HG03442 (cell line): Measurements from ENCODE around the gene MRPL22.
"Not testable (repeated sequence)": the region's sequence is repeated elsewhere in the genome, so short reads cannot be mapped to it uniquely, and the experiment has no call there.

Experiments
- ATAC-seq: cut with Tn5 transposase; IDR thresholded peaks from one replicate; pipeline ENCODE4 v1.9.1; 2021; ENCODE audit warnings: mild to moderate bottlenecking, moderate library complexity; ENCODE audit not compliant: unreplicated experiment

MRPL22 gene

DNA sequence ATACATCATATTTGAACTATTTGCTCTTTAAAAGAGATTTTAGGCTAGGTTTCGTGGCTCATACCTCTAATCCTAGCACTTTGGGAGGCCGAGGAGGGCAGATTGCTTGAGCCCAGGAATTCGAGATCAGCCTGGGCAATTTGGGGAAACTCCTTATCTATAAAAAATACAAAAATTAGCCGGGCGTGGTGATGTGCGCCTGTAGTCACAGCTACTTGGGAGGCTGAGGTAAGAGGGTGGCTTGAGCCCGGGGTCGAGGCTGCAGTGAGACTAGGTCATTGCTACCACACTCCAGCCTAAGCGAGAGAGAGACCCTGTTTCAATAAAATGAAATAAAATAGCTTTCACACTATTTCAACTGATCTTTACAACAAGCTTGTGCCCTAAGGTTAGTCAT lies 500 bp upstream of the MRPL22 start:
- ATAC-seq = no peak

DNA sequence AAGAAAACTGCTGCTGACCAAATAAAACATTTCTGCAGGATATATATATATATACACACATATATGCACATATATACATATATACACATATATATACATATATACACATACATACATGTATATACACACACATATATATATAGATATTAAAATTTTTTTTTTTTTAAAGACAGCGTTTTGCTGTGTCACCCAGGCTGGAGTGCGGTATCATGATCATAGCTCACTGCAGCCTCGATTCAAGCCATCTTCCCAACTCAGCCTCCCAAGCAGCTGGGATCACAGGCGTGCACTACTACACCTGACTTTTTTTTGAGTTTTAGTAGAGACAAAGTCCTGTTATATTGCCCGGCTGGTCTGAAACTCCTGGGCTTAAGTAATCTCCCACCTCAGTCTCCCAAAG lies 2.7 kb downstream of the MRPL22 start:
- no peak for ATAC-seq

DNA sequence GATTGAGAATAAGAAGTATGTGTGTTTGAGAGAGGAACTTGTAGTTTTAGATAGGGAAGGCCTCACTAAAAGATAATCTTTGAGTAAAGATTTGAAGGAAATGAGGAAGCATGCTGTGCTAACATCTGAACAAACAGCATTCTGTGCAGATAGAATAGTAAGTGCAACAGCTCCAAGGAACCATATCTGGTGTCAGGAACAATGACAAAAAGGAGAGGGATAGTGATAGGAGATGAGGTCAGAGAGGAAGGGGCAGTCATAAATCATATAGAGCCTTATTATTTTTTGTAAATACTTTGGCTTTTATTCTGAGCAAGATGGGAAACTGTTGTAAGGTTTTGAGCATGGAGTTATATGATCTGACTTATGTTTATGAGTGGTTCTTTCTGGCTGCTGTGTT lies 3.8 kb downstream of the MRPL22 start:
- no peak for ATAC-seq

DNA sequence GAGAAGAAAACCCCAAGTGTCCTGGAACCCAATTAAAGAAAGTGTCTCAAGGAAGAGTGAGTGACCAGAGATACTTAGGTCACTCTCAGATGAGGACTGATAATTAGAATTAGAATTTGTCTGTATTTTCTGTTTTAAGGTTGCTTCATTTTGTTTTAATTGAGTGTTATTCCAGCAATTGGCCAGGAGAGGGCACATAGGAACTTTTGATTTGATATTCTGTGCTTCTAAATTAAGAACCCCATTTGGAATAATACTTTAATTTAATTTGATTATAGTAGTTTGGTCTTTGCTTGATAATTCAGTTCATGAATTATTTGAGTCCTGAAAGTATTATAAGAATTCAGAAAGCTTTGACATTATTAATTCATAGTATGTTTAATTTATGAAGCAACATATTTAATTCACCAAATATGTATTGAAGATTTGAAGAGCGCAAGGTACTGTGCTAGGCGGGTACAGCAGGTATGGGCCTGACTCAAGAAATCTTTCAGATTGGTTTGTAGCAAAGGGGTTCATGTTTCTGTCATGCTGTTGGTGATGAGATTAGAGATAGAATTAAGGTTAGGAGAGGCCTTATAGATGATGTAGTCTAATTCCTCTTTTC lies 4.9 kb downstream of the MRPL22 start:
- no peak for ATAC-seq

DNA sequence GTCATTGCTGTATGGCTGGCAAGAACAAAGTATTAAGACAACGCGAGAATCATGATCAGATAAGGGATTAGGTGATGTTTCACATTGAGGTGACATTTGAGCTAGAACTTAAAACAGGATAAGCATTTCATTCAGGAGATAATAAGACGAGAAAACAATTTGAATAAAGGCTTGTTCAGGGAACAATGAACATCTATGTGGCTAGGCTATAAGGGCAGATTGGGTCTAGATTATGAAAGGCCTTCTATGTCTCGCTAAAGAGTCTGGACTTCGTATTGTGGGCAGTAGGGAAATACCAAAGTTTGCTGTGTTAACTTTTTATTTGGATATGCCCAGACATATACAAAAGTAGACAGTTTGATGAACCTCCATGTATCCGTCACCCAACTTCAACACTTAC lies 6.9 kb downstream of the MRPL22 start:
- no peak for ATAC-seq

DNA sequence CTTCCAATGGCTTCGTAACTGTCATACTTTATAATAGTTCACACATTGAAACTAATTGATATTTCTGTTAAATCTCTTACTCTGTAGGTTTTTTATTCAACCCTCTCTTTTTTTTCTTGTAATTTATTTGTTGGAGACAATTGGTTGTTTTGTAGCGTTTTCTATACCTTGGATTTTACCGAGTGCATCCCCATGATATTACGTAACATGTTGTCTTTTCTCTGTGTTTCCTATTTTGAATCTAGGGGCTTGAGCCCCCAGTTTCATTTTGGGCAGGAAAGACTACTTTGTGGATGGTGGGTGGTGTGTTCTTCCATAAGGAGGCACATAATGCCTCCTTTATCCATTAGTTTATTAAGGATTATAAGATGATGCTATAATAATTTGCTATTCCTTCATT lies 7.4 kb downstream of the MRPL22 start:
- ATAC-seq = no peak

DNA sequence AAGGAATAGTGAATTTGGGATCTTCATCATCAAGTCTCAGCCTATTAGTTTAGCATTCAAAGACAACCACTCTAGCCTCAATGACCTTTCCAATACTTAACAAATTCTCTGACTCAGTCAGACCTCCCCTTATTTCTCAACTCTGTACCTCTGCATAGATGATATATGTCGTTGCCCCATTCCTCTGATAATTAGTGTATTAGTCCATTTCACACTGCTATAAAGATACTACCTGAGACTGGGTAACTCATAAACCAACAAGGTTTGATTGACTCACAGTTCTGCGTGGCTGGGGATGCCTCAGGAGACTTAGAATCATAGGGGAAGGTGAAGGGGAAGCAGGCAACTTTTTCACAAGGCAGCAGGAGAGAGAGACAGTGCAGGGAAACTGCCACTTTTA lies 8.9 kb downstream of the MRPL22 start:
- ATAC-seq = no peak

DNA sequence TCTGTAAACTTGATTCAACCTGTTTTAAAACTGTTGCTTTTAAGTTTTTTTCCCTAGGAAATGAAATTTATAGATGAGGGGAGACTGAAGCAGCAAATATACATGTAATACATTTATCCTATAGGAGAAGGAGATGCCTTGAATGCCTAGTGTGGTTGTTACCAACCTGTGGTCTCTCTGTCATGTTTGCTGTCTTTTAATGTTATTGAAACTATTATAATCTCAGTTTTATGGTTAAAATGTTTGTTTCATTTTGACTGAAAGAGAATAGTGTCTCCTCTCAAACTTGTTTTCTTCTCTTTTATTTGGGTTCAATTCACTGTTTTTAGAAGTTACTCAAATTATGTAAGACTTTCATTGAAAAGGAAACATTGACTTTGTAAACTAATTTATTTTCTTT lies 15.8 kb downstream of the MRPL22 start:
- no peak for ATAC-seq

DNA sequence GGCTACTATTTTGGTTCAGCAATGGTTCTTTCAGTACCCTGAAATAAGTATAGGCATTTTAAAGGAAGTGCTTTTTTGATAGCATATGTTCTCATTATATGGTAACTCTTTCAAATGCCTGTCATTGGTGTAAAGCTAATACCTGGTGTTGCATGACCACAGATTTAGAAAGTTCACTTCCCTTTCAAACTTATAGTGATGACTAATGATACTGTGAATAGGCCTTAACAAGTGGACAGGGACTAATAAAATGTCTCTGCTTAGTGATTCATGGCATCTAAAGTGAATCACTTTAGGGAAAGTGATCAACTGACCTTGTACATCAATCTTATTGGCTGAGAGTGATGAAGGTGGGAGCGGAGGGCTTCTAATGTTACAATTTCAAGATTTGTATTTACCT lies 21.6 kb downstream of the MRPL22 start:
- ATAC-seq = peak; percentile 96

DNA sequence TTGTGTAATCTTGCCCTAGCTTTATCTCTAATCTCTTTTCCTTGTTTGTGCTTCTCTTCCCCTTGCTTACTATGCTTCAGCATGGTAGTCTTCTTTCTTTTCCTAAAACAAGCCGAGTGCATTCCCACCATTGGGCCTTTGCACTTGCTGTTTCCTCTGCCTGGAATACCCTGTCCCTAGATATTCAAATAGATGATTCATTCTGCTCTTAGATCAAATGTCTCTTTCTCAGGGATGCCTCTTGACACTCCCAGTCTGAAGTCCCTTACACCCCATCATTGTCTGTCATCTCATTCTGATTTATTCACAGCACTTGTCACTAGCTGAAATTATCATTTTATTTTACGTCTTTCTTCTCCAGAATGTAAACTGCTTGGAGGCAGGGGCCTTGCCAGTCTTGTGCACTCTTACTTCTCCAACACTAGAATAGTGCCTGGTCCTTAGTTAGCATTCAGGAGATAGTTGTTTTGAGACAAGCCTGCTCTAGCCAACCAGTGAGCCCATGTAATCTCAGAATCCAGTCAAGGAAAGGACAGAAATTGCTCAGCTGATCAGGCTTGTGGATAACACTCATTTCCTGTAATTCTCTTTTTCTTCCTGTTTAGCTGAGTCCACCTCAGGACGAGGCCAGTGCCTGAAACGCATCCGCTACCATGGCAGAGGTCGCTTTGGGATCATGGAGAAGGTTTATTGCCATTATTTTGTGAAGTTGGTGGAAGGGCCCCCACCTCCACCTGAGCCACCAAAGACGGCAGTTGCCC lies 25.4 kb downstream of the MRPL22 start:
- ATAC-seq = no peak

DNA sequence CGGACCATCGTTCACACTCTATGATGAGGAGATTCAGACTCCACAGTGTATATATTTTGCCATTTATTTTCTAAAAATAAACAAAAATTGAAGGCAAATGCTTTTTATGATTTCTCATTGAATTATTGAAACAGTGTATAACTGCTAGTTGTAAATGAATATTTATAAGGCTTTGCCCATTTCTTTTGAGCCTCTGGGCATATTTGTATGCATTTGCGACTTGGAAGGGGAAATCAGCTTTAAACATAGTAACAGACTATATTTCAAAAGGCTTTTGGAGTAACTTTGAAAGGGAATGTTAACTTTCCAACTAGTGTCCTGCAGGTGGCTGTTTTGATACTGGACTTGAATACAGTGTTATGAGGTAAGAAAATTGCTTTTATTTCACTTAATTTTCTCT lies 26.0 kb downstream of the MRPL22 start:
- ATAC-seq = no peak

DNA sequence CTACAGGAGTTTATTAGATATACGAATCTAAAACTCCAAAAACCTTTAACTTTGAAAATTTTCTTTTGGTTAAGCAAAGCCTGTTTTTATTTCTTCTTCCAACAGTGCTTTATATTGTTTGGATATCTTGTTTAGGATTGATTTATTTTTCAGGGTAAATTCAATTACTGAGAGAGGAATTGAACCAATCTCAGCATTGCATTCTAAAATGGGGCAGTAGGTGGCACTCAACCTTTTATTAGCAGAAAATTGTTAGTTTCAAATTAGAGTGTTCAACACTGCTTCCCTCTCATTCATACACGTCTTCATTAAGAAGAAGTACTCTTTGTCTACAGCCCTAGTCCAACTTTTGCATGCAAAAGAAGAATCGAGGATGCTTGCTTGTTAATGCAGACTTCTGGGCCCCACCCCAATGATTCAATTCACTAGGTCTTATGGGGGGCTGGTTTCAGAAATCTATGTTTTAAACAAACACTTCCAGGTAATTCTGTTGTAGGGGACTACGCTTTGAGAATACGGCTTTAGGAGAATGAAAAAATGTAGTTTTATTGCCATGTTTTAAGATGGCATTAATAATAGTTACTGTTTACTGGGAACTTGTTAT lies 26.6 kb downstream of the MRPL22 start:
- no peak for ATAC-seq

DNA sequence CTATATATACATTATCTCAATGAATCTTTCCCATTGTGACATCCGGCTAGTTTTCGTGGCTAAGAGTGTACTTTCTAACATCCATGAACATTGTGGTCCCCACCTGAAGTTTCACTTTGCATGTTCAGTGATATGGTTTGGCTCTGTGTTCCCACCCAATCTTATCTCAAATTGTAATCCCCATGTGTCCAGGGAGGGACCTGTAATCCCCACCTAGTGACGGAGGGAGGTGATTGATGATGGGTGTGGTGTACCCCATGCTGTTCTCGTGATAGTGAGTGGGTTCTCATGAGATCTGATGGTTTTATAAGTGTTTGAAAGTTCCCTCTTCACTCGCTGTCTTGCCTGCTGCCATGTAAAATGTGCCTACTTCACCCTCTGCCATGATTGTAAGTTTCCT lies 28.1 kb downstream of the MRPL22 start:
- no peak for ATAC-seq

DNA sequence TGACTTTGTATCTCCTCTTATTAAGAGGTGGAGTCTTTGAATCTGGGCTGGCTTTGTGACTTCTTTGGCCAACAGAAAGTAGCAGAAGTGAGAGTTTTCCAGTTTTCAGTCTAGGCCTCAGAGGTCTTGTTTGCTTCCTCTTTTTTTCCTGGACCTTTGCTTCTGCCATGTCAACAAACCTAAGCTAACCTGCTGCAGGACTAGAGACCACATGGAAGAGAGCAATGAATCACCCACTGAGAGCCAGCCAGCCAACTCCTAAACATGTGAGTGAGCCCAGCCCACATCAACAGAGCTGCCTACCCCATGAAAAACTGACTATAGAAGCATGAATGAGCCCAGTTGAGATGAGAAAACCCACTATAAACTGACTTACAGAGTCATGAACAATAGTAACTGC lies 29.9 kb downstream of the MRPL22 start:
- ATAC-seq = no peak

DNA sequence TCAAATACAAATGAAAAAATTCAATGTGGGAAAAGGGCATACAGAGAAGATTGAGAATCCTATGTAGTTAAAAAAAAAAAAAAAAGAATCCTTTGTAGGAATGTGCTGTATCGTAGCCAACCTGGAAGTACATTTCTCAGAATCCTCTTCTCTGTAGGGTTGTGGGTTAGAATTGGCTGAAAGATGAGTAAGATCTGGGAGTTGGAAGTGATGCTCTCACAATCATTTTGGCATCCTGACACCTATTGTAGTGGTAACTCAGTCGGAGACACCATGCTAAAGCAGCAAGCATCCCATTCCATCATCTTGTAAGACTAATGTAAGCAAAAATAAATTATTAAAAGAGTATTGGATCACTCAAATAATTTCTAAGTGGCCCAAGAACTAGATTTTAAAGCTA lies 30.6 kb downstream of the MRPL22 start:
- ATAC-seq = no peak

DNA sequence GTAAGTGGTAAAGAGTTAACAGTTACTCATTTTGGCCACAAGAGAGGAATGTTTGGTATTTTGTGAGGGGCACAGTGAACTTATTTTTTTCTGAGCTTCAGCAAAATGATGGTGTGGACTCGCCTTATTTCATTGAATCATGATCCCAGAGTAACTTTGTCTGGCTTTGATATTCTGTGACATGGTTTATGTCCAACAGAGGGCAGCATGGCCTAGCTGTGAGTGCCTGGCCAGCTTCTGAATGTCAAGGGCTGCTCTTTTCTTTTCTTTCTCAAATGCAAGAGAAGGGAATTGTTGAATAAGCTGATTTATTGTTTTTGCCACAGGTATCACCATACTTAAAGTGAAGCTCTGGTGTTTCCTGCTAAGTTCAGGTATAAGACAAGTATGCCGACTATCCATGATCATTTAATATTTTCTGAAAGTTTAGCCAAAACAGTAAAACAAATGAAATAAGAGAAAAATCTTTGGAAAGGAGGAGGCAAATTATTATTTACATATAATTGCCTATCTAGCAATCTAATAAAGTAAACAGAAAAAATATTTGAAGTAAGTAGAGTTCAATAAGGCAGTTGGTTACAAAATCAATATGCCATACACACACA lies 31.7 kb downstream of the MRPL22 start:
- ATAC-seq = no peak

DNA sequence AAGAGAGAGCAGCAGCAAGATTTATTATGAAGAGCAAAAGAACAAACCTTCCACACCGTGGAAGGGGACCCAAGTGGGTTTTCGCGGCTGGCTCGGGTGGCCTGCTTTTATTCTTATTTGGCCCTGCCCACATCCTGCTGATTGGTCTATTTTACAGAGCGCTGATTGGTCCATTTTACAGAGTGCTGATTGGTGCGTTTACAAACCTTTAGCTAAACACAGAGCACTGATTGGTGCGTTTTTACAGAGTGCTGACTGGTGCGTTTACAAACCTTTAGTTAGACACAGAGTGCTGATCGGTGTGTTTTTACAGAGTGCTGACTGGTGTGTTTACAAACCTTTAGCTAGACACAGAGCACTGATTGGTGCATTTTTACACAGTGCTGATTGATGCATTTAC lies 35.2 kb downstream of the MRPL22 start:
- ATAC-seq = not testable (repeated sequence)

DNA sequence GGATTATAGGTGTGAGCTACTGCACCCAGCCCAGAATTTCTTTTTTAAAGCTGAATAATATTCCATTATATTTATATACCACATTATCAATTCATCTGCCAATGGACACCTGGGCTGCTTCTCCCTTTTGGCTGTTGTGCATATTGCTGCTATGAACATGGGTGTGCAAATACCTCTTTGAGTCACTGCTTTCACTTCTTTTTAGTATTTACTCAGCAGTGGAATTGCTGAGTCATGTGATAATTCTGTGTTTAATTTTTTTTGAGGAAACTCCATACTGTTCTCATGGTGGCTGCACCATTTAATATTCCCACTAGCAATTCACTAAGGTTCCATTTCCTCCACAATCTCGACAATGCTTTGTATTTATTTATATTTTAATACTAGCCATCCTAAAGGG lies 36.5 kb downstream of the MRPL22 start:
- ATAC-seq = no peak

DNA sequence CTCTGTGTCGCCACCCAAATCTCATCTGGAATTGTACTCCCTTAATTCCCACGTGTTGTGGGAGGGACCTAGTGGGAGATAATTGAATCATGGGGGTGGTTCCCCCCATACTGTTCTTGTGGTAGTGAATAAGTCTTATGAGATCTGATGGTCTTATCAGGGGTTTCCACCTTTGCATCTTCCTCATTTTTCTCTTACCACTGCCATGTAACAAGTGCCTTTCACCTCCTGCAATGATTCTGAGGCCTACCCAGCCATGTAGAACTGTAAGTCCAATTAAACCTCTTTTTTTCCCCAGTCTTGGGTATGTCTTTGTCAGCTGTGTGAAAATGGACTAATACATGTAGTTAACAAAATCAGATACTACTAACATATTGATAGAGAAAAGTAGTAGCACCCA lies 37.4 kb downstream of the MRPL22 start:
- ATAC-seq = not testable (repeated sequence)

DNA sequence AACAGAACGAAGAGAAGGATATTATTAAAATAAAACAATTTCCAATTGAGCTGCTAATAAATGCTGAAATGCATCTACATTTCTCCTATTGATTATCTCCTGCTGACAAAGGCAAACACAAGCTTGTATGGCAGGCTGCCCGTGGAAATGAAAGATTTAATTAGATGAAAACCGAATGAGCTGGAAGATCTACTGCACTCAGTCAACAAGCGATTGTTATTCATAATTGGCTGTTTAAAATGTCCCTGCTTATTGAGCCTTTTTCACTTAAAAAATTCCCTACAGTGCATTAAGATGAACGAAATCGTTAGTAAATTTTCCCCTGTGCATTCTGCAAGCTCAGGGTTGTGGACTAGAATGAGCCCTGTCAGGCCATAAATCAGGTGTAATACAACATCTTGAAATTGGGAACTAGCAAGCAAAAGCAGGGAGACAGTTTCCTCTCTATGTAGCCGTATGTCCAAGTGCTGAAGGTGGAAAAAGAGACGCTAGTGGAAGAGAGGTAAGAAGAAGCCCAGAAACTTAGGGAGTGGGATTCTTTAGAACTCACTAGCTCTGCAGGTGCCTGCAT lies 44.2 kb downstream of the MRPL22 start:
- no peak for ATAC-seq

DNA sequence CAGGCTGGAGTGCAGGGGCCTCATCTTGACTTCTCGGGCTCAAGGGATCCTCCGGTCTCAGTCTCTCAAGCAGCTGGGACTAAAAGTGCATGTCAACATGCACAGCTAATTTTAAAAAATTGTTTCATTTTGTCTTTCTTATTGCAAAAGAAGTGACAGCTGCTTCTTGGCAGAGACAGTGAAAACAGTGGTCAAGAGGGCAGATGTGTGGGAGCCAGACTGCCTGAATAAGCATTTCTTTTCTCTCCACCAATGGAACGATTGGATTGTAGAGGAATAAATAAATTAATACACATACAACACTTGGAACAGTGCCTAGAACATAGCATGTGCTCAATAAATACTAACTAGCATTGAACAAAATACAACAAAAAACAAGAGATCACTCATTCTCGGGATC lies 45.3 kb downstream of the MRPL22 start:
- no peak for ATAC-seq

DNA sequence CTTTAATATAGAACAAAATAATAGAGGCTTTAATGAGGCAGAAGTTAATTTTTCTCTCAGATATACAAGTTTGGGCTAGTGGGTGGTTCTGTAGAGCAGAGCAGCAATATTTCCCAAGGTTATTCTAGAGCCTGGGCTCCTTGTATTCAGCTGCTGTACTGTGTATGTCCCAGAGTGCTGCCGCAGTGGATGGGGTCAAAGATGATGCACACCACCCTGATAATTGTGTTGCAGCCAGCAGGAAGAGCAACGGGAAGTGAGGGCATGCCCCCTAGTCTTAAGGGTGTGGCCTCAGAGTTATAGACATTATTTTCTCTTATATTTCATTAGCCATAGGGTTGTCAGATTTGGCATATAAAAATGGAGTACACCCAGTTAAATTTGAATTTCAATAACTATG lies 48.8 kb downstream of the MRPL22 start:
- ATAC-seq = no peak
